C4-2B (cell line): ENCODE data around the gene GMDS.

Experiments used
- H3K27ac ChIP-seq: fragments of 450-650 bp; 2 replicates; pipeline ENCODE4 v1.5.1; 2017
- CTCF ChIP-seq: fragments of 450-650 bp; conservative IDR thresholded peaks from 2 replicates; pipeline ENCODE4 v1.5.1; 2017; ENCODE audit warnings: mild to moderate bottlenecking
- ZFX ChIP-seq: fragments of 450-650 bp; IDR thresholded peaks from 2 replicates; pipeline ENCODE4 v1.6.1; 2017

Gene GMDS

GRCh38 chr6:2254747-2255146 is 9.3 kb upstream of the GMDS start:
- no peak overlapping the region for H3K27ac ChIP-seq
- TF ChIP-seq CTCF (no peak), ZFX (no peak)

- no peak for TF ChIP-seq CTCF
- no peak for TF ChIP-seq ZFX
- H3K27ac ChIP-seq = no peak overlapping the region
These were observed 3.7 kb upstream of the GMDS start for GRCh38 chr6:2249126-2249525.

- no peak overlapping the region for H3K27ac ChIP-seq
- TF ChIP-seq ZFX (no peak), CTCF (no peak)
These were observed 2.3 kb upstream of the GMDS start for GRCh38 chr6:2247664-2248063.

GRCh38 chr6:2245877-2246863 is 765 bp upstream of the GMDS start:
- TF ChIP-seq CTCF (no peak), ZFX (no peak)
- peak overlapping the region; percentile 82 for H3K27ac ChIP-seq

DNA sequence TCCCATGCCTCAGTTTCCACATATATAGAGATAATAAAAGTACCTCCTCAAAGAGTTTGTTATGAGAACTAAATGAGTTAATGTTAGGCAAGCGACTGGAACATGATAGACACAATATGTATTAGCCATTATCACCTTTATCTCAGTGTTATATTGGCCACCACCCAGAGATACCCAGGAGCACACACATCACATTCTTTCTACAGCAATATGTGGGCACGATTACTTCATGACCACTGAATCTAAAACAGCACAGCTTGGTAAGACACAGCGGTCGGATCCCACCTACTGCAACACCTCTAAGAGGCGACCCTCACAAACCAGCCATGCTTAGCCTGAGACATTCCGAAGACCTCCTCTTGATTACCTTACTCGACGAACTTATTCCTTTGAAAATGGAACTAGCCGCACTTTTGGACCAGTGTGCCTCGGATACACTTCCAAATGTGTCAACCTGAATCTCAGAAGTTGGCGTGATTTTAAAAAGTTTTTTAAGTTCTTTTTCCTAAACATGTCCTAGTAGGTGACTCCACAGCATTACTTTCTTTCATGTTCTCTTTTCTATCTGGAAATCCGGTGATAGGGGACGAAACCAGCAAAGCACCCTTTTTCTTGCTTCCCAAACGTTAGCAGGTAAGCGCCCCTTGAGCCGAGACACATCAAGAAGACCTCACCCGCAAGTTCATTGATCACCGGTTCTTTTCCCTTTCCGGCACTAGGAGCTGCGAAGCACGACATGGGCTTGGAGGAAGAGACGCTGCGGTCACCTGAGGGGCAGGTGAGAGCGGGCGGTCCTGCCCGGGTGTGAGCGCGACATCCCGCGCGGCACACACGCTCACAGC is 923 bp downstream of the GMDS start:
- H3K27ac ChIP-seq = peak overlapping the region; percentile 82

GRCh38 chr6:2242311-2242710 is 3.1 kb downstream of the GMDS start:
- TF ChIP-seq CTCF = no peak
- no peak for TF ChIP-seq ZFX
- H3K27ac ChIP-seq = no peak overlapping the region

More for the DNA sequence above, 923 bp downstream of the GMDS start:
- no peak for TF ChIP-seq CTCF
- no peak for TF ChIP-seq ZFX

DNA sequence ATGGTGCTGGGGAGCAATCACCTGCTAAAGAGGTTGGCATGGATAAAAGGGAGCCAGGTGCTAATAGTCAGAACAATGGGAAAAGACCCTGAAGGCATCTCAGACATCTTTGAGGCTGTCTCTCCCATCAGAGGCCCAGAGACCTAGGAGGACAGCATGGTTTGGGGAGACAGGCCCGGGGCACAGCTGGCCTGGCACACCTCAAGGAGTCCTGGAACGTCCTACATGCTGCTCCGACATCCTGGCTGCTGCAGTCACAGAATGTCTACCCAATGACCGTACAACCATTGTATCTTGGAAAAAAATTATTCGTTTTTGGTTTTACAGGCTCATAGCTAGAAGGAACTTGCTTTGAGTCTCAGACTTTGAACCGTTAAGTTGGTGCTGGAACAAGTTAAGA is 4.4 kb downstream of the GMDS start:
- no peak for TF ChIP-seq ZFX
- no peak for TF ChIP-seq CTCF

More for the DNA sequence above, 4.4 kb downstream of the GMDS start:
- no peak overlapping the region for H3K27ac ChIP-seq
